SH-SY5Y (cell line): Measurements from ENCODE around the gene CTNNA1.

Experiments
- GATA2 ChIP-seq: IDR thresholded peaks from 2 replicates; pipeline ENCODE4 v1.6.1; 2011; ENCODE audit warnings: mild to moderate bottlenecking, low read depth, low read length
- GATA3 ChIP-seq: IDR thresholded peaks from 2 replicates; pipeline ENCODE4 v1.6.1; 2011; ENCODE audit warnings: low read depth, mild to moderate bottlenecking, low read length, moderate library complexity

- no peak for TF ChIP-seq GATA2
- no peak for TF ChIP-seq GATA3
These were observed 219.0 kb downstream of the CTNNA1 start for GRCh38 chr5:138972230-138972629.
